GM21717 (cell line): Measurements from ENCODE around the gene PRUNE1.

Experiments used
- ATAC-seq: cut with Tn5 transposase; IDR thresholded peaks from one replicate; pipeline ENCODE4 v1.9.1; 2021; ENCODE audit warnings: mild to moderate bottlenecking, moderate library complexity; ENCODE audit not compliant: unreplicated experiment

The PRUNE1 gene

GRCh38 chr1:151049458-151049857 is 41.2 kb downstream of the PRUNE1 start:
- ATAC-seq = no peak

- no peak for ATAC-seq
Observed at GRCh38 chr1:151050051-151050688, 41.9 kb downstream of the PRUNE1 start.

GRCh38 chr1:151051356-151052009 is 43.2 kb downstream of the PRUNE1 start:
- ATAC-seq = no peak

- no peak for ATAC-seq
Observed at GRCh38 chr1:151054971-151055547, 46.8 kb downstream of the PRUNE1 start.

GRCh38 chr1:151055581-151055980 is 47.3 kb downstream of the PRUNE1 start:
- no peak for ATAC-seq

- no peak for ATAC-seq
Observed at GRCh38 chr1:151056149-151056548, 47.9 kb downstream of the PRUNE1 start.

- ATAC-seq = no peak
Observed at GRCh38 chr1:151058692-151059091, 50.4 kb downstream of the PRUNE1 start.

GRCh38 chr1:151059109-151060006 is 51.1 kb downstream of the PRUNE1 start, which contains the start of gene CDC42SE1:
Gene CDC42SE1, minus strand, starts transcription at chr1:151059622. Its CDS starts 3,892 bp downstream, at chr1:151055730.
- peak; percentile 67 for ATAC-seq

GRCh38 chr1:151060007-151060656 is 51.9 kb downstream of the PRUNE1 start, which contains the start of gene MLLT11:
Gene MLLT11, plus strand, starts transcription at chr1:151060397. Its CDS starts 6,828 bp downstream, at chr1:151067225.
- ATAC-seq = no peak

- no peak for ATAC-seq
Observed at GRCh38 chr1:151060657-151061421, 52.6 kb downstream of the PRUNE1 start.

- no peak for ATAC-seq
Observed at GRCh38 chr1:151061704-151062103, 53.5 kb downstream of the PRUNE1 start.

GRCh38 chr1:151062741-151063371 is 54.6 kb downstream of the PRUNE1 start:
- ATAC-seq = no peak

- ATAC-seq = no peak
Observed at GRCh38 chr1:151065089-151065645, 56.9 kb downstream of the PRUNE1 start.

GRCh38 chr1:151067185-151067584 is 58.9 kb downstream of the PRUNE1 start:
- no peak for ATAC-seq

- ATAC-seq = no peak
Observed at GRCh38 chr1:151069103-151069486, 60.8 kb downstream of the PRUNE1 start.

- peak; percentile 61 for ATAC-seq
Observed at GRCh38 chr1:151070474-151071276, 62.4 kb downstream of the PRUNE1 start, which contains the start of gene GABPB2. Gene GABPB2, plus strand, starts transcription at chr1:151070761. Its CDS starts 17,429 bp downstream, at chr1:151088190.

GRCh38 chr1:151072224-151072623 is 64.0 kb downstream of the PRUNE1 start:
- ATAC-seq = no peak
